DOHH2 (cell line): Measurements from ENCODE around the gene RIC1.
A peak's percentile ranks its signal among the peaks of the same experiment; 100 is the strongest.
"Not testable (repeated sequence)": the region's sequence is repeated elsewhere in the genome, so short reads cannot be mapped to it uniquely, and the experiment has no call there.

Experiments used
- H3F3A ChIP-seq: fragments of 200-600 bp; sonication (generic), shearing (Covaris generic); 2 replicates; pipeline ENCODE4 v1.6.0; 2016; ENCODE audit warnings: antibody characterized with exemption, mild to moderate bottlenecking; ENCODE audit not compliant: control insufficient read depth, insufficient read depth
- H3K27ac ChIP-seq: fragments of 200-600 bp; sonication (generic); 2 replicates; pipeline ENCODE4 v1.5.1; 2014; ENCODE audit warnings: low read depth, mild to moderate bottlenecking, low read length, moderate library complexity
- H3K27me3 ChIP-seq: fragments of 200-600 bp; sonication (generic); 2 replicates; pipeline ENCODE4 v1.6.1; 2014; ENCODE audit warnings: mild to moderate bottlenecking, low read length, mixed read lengths; ENCODE audit not compliant: control insufficient read depth
- H3K36me3 ChIP-seq: fragments of 200-600 bp; sonication (generic); 2 replicates; pipeline ENCODE4 v1.6.1; 2014; ENCODE audit warnings: mild to moderate bottlenecking, low read length, moderate library complexity, mixed read lengths; ENCODE audit not compliant: control insufficient read depth
- H3K4me1 ChIP-seq: fragments of 200-600 bp; sonication (generic); 2 replicates; pipeline ENCODE4 v1.6.1; 2014; ENCODE audit warnings: mild to moderate bottlenecking, low read length, mixed read lengths; ENCODE audit not compliant: control insufficient read depth
- H3K4me2 ChIP-seq: fragments of 200-600 bp; sonication (generic); 2 replicates; pipeline ENCODE4 v1.6.0; 2014; ENCODE audit warnings: mild to moderate bottlenecking, low read length, moderate library complexity
- H3K4me3 ChIP-seq: fragments of 200-600 bp; sonication (generic); 2 replicates; pipeline ENCODE4 v1.5.1; 2014; ENCODE audit warnings: mild to moderate bottlenecking, low read length, mixed read lengths
- H3K79me2 ChIP-seq: fragments of 200-600 bp; sonication (generic); 2 replicates; pipeline ENCODE4 v1.6.1; 2014; ENCODE audit warnings: mild to moderate bottlenecking, low read length, mixed read lengths; ENCODE audit not compliant: control insufficient read depth
- H3K9me2 ChIP-seq: fragments of 200-600 bp; sonication (generic); replicated peaks from 2 replicates; pipeline ENCODE4 v1.6.1; 2014; ENCODE audit warnings: mild to moderate bottlenecking, low read length, mixed read lengths; ENCODE audit not compliant: control insufficient read depth
- H3K9me3 ChIP-seq: fragments of 200-600 bp; sonication (generic); 2 replicates; pipeline ENCODE4 v1.6.1; 2014; ENCODE audit warnings: antibody characterized with exemption, low read length, mixed read lengths; ENCODE audit not compliant: control insufficient read depth, insufficient read depth
- H4K20me1 ChIP-seq: fragments of 200-600 bp; sonication (generic); 2 replicates; pipeline ENCODE4 v1.6.0; 2014; ENCODE audit warnings: low read depth, mild to moderate bottlenecking, antibody characterized with exemption, low read length, moderate library complexity; ENCODE audit not compliant: control insufficient read depth, insufficient read depth
- CTCF ChIP-seq: fragments of 200-600 bp; sonication (generic); IDR thresholded peaks from one replicate; pipeline ENCODE4 v1.5.1; 2014; ENCODE audit warnings: antibody characterized with exemption, mild to moderate bottlenecking, low read depth, low read length; ENCODE audit not compliant: poor library complexity, severe bottlenecking
- EZH2phosphoT487 ChIP-seq: fragments of 200-600 bp; sonication (generic); IDR thresholded peaks from 2 replicates; pipeline ENCODE4 v1.6.1; 2017; ENCODE audit warnings: borderline replicate concordance, mild to moderate bottlenecking, antibody characterized with exemption, low read length, moderate library complexity, mixed read lengths

RIC1 gene

DNA sequence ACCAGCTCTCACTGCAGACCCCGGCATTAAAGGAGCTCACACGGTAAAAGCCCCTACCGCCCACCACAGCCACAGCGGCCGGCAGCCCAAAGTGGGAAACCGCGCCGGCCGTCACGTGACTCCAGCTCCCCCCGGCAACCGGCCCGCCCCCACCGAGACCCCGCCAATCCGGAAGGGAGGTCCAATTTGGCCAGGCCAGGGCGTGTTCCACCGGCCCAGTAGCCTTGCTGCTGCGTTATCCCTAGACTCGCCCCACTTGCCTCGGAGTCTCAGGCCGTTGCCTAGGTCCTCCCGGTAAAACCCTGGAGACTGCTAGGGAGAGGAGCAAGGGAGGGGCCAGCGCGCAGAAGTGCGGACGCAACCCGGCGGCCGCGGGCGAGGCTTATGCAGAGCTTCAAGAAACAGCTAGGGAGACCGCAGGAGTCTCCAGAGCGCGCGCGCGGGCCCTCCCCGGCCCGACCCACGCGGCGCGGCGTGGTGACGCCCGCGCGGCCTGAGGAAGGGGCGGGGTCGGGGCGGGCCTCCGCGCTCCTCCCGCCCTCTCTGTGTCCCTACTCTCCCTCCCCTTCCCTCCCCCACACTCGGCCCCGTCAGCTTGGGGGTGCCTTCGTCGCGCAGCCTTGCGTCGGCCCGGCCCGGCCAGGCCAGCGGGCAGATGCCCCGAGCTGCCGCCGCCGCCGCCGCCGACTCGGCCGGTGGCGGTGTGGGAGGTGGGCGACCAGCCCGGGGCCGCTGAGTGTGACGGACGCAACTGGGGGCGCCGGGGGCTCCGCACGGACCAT is at the start of gene RIC1:
TSS of gene RIC1 (plus strand) at position 578 of the 782 bp plus-strand sequence. CDS start at position 781, 203 bp downstream.
- Histone ChIP-seq H3K4me1 (peaks cover 69% of the 10 kb centered on the region), H3K9me2 (no peaks in the 10 kb centered on the region), H3K27ac (peak within 1 kb of the TSS; percentile 99), H3K4me3 (peak within 1 kb of the TSS; percentile 98), H3K9me3 (no peaks in the 10 kb centered on the region; the same call in 1 of the 2 replicates), H3K4me2 (peak within 1 kb of the TSS; percentile 95), H3K27me3 (no peaks in the 10 kb centered on the region), H3K36me3 (peaks cover 69% of the 10 kb centered on the region), H4K20me1 (peaks cover 15% of the 10 kb centered on the region), H3F3A (peaks cover 22% of the 10 kb centered on the region), H3K79me2 (peaks cover 84% of the 10 kb centered on the region)
- no peak for TF ChIP-seq CTCF
- no peak for TF ChIP-seq EZH2phosphoT487

GRCh38 chr9:5579881-5580280 is 49.0 kb upstream of the RIC1 start:
- Histone ChIP-seq H3K4me1 (peaks cover 11% of the 10 kb centered on the region), H3F3A (no peaks in the 10 kb centered on the region), H3K9me3 (no peaks in the 10 kb centered on the region), H3K4me3 (no peak overlapping the region), H3K36me3 (no peaks in the 10 kb centered on the region), H3K9me2 (no peaks in the 10 kb centered on the region), H3K79me2 (no peaks in the 10 kb centered on the region), H3K27me3 (no peaks in the 10 kb centered on the region), H3K27ac (no peak overlapping the region), H4K20me1 (no peaks in the 10 kb centered on the region), H3K4me2 (no peak overlapping the region)
- TF ChIP-seq EZH2phosphoT487 (no peak), CTCF (no peak)

GRCh38 chr9:5580650-5581049 is 48.3 kb upstream of the RIC1 start:
- peaks cover 11% of the 10 kb centered on the region for H3K4me1 ChIP-seq
- H3K27ac ChIP-seq = no peak overlapping the region
- TF ChIP-seq CTCF (no peak), EZH2phosphoT487 (no peak)
- H3K9me2 ChIP-seq = no peaks in the 10 kb centered on the region
- no peak overlapping the region for H3K4me2 ChIP-seq
- H3F3A ChIP-seq = no peaks in the 10 kb centered on the region
- no peaks in the 10 kb centered on the region for H3K27me3 ChIP-seq
- no peaks in the 10 kb centered on the region for H3K9me3 ChIP-seq
- no peaks in the 10 kb centered on the region for H4K20me1 ChIP-seq
- H3K4me3 ChIP-seq = no peak overlapping the region
- H3K36me3 ChIP-seq = no peaks in the 10 kb centered on the region
- no peaks in the 10 kb centered on the region for H3K79me2 ChIP-seq

DNA sequence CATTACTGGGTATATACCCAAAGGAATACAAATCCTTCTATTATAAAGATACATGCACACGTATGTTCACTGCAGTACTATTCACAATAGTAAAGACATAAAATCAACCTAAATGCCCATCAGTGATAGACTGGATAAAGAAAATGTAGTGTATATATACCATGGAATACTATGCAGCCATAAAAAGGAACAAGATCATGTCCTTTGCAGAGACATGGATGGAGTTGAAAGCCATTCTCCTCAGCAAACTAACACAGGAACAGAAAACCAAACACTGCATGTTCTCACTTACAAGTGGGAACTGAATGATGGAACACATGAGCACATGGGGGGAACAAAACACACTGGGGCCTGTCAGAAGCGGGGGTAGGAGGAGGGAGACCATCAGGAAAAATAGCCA is 47.2 kb upstream of the RIC1 start:
- not testable (repeated sequence) for H3K9me2 ChIP-seq, H3K4me2 ChIP-seq, H3F3A ChIP-seq, H3K4me3 ChIP-seq, H4K20me1 ChIP-seq, H3K9me3 ChIP-seq, H3K27me3 ChIP-seq, H3K36me3 ChIP-seq, H3K79me2 ChIP-seq, H3K27ac ChIP-seq
- H3K4me1 ChIP-seq = peaks cover 18% of the 10 kb centered on the region
